Fibroblast of upper back skin (primary cell): Measurements from ENCODE around the gene KRT6A.
"Not testable (repeated sequence)": the region's sequence is repeated elsewhere in the genome, so short reads cannot be mapped to it uniquely, and the experiment has no call there.

Experiments
- DNase-seq: peaks from one replicate; pipeline ENCODE4 v3.0.0-alpha.2; 2013

Gene KRT6A

GRCh38 chr12:52455821-52456220 is 37.2 kb downstream of the KRT6A start:
- no peak for DNase-seq

GRCh38 chr12:52454411-52455201 is 38.5 kb downstream of the KRT6A start:
- DNase-seq: no peak

GRCh38 chr12:52452101-52452500 is 41.0 kb downstream of the KRT6A start, which contains the start of gene KRT6B:
KRT6B (minus strand) TSS chr12:52452146; CDS start chr12:52452078, 68 bp downstream.
- no peak for DNase-seq

GRCh38 chr12:52448228-52448627 is 44.8 kb downstream of the KRT6A start:
- no peak for DNase-seq

- DNase-seq: not testable (repeated sequence)
Measured at GRCh38 chr12:52447196-52447595, 45.9 kb downstream of the KRT6A start.

GRCh38 chr12:52446367-52447045 is 46.6 kb downstream of the KRT6A start:
- DNase-seq: no peak

- DNase-seq: no peak
Measured at GRCh38 chr12:52445876-52446275, 47.2 kb downstream of the KRT6A start.

GRCh38 chr12:52444647-52445595 is 48.1 kb downstream of the KRT6A start:
- no peak for DNase-seq

GRCh38 chr12:52443966-52444365 is 49.1 kb downstream of the KRT6A start:
- DNase-seq: no peak

- DNase-seq: peak; percentile 94
Measured at GRCh38 chr12:52442600-52443061, 50.4 kb downstream of the KRT6A start.

GRCh38 chr12:52441320-52441911 is 51.6 kb downstream of the KRT6A start:
- DNase-seq: peak; percentile 48

GRCh38 chr12:52440821-52441319 is 52.2 kb downstream of the KRT6A start:
- DNase-seq: peak; percentile 72

GRCh38 chr12:52439845-52440244 is 53.2 kb downstream of the KRT6A start:
- no peak for DNase-seq

- DNase-seq: no peak
Measured at GRCh38 chr12:52439420-52439819, 53.6 kb downstream of the KRT6A start.

GRCh38 chr12:52438305-52439301 is 54.5 kb downstream of the KRT6A start:
- no peak for DNase-seq

- no peak for DNase-seq
Measured at GRCh38 chr12:52437508-52437907, 55.5 kb downstream of the KRT6A start.
